HG02610 (cell line): ENCODE results near the gene FBXO48.
"Not testable (repeated sequence)": the region's sequence is repeated elsewhere in the genome, so short reads cannot be mapped to it uniquely, and the experiment has no call there.

Experiments used
- ATAC-seq: cut with Tn5 transposase; IDR thresholded peaks from one replicate; pipeline ENCODE4 v1.9.1; 2021; ENCODE audit warnings: mild to moderate bottlenecking, moderate library complexity; ENCODE audit not compliant: unreplicated experiment

The FBXO48 gene

GRCh38 chr2:68472796-68473414 lies 5.8 kb upstream of the FBXO48 start:
- ATAC-seq: no peak

- ATAC-seq: no peak
Observed at GRCh38 chr2:68471385-68471784, 4.3 kb upstream of the FBXO48 start.

GRCh38 chr2:68469935-68470334 lies 2.8 kb upstream of the FBXO48 start:
- ATAC-seq: no peak

GRCh38 chr2:68468801-68469200 lies 1.7 kb upstream of the FBXO48 start:
- ATAC-seq: no peak

- ATAC-seq: no peak
Observed at GRCh38 chr2:68466778-68467076, 367 bp downstream of the FBXO48 start.

- ATAC-seq: no peak
Observed at GRCh38 chr2:68466361-68466777, 725 bp downstream of the FBXO48 start.

GRCh38 chr2:68465081-68465916 lies 1.8 kb downstream of the FBXO48 start:
- no peak for ATAC-seq

- ATAC-seq: no peak
Observed at GRCh38 chr2:68464651-68465050, 2.4 kb downstream of the FBXO48 start.

- ATAC-seq: no peak
Observed at GRCh38 chr2:68463287-68463877, 3.7 kb downstream of the FBXO48 start.

- ATAC-seq: no peak
Observed at GRCh38 chr2:68458981-68459380, 8.1 kb downstream of the FBXO48 start.

- ATAC-seq: no peak
Observed at GRCh38 chr2:68456198-68456597, 10.9 kb downstream of the FBXO48 start.

GRCh38 chr2:68454719-68455118 lies 12.4 kb downstream of the FBXO48 start:
- no peak for ATAC-seq

GRCh38 chr2:68453761-68454360 lies 13.2 kb downstream of the FBXO48 start:
- no peak for ATAC-seq

- ATAC-seq: no peak
Observed at GRCh38 chr2:68452158-68452900, 14.8 kb downstream of the FBXO48 start.

GRCh38 chr2:68448671-68449653 lies 18.1 kb downstream of the FBXO48 start:
- ATAC-seq: no peak

- no peak for ATAC-seq
Observed at GRCh38 chr2:68447118-68447517, 20.0 kb downstream of the FBXO48 start.

- not testable (repeated sequence) for ATAC-seq
Observed at GRCh38 chr2:68446425-68446824, 20.7 kb downstream of the FBXO48 start.

GRCh38 chr2:68441994-68442322 lies 25.1 kb downstream of the FBXO48 start:
- ATAC-seq: no peak

- peak; percentile 93 for ATAC-seq
Observed at GRCh38 chr2:68441179-68441993, 25.7 kb downstream of the FBXO48 start.
